ENCODE measurements around the gene LOX. TPM values are rescaled to one million over a fixed set of nuclear protein-coding genes. Genes with fewer than 3 reads are reported as not detected.

The LOX gene
- total RNA-seq, 3 donors from 2014 or later (not counting 1 experiment from before 2014, with no cell fraction given): 0.05 to 0.16 TPM; not detected in 1

GRCh38 chr5:122089096-122090013, 11.3 kb upstream of the LOX start:
- Histone ChIP-seq H3K27ac (ENCODE audit: low read length) (no peak overlapping the region), H3K9me3 (ENCODE audit: control insufficient read depth, insufficient read depth, low read length) (no peaks in the 10 kb centered on the region), H3K4me3 (ENCODE audit: low read length) (no peak overlapping the region), H3K27me3 (ENCODE audit: control insufficient read depth, insufficient read depth, low read length) (no peaks in the 10 kb centered on the region), H3K36me3 (ENCODE audit: control insufficient read depth, insufficient read depth, low read length) (no peaks in the 10 kb centered on the region), H3K4me1 (ENCODE audit: control insufficient read depth, insufficient read depth, low read length) (no peaks in the 10 kb centered on the region)
- 23% methylated on average over 2 of the region's 2 CpGs for WGBS (ENCODE audit: insufficient coverage)
- ATAC-seq: no peak
- H3K27me3 Mint-ChIP-seq (ENCODE audit: low read depth in 2 of 2): no peaks in the 10 kb centered on the region
- H3K4me1 Mint-ChIP-seq: no peaks in the 10 kb centered on the region
- no peak for TF ChIP-seq CTCF (IDR thresholded peaks at IDR 0.05)
- peaks cover 0 to 2% of the 10 kb centered on the region in 2 donors for H3K9me3 Mint-ChIP-seq
- no peak for DNase-seq
- H3K36me3 Mint-ChIP-seq: no peaks in the 10 kb centered on the region
- intact Hi-C loops (cut with micrococcal nuclease): no loop called here
- no peak overlapping the region for H3K27ac Mint-ChIP-seq
- H3K4me3 Mint-ChIP-seq: no peak overlapping the region

- no peak for ATAC-seq
Measured at GRCh38 chr5:122085041-122085440, 7.0 kb upstream of the LOX start.

GRCh38 chr5:122083535-122083934, 5.5 kb upstream of the LOX start:
- Mint-ChIP-seq H3K4me3 (no peak overlapping the region), H3K4me1 (no peaks in the 10 kb centered on the region), H3K27me3 (ENCODE audit: low read depth in 2 of 2) (peaks cover 13 to 19% of the 10 kb centered on the region in 2 donors), H3K36me3 (no peaks in the 10 kb centered on the region), H3K9me3 (peaks cover 0 to 4% of the 10 kb centered on the region in 2 donors), H3K27ac (no peak overlapping the region)
- no peaks in the 10 kb centered on the region for H3K36me3 ChIP-seq (ENCODE audit: control insufficient read depth, insufficient read depth, low read length)
- no peak for ATAC-seq
- WGBS (ENCODE audit: insufficient coverage): 100% methylated on average over 1 of the region's 1 CpG
- peaks cover 4% of the 10 kb centered on the region for H3K27me3 ChIP-seq (ENCODE audit: control insufficient read depth, insufficient read depth, low read length)
- no peak overlapping the region for H3K27ac ChIP-seq (ENCODE audit: low read length)
- H3K4me1 ChIP-seq (ENCODE audit: control insufficient read depth, insufficient read depth, low read length): no peaks in the 10 kb centered on the region
- TF ChIP-seq CTCF (IDR thresholded peaks at IDR 0.05): no peak
- H3K4me3 ChIP-seq (ENCODE audit: low read length): no peak overlapping the region
- intact Hi-C loops (cut with micrococcal nuclease): no loop called here
- DNase-seq: no peak
- no peaks in the 10 kb centered on the region for H3K9me3 ChIP-seq (ENCODE audit: control insufficient read depth, insufficient read depth, low read length)

More at GRCh38 chr5:122085041-122085440, 7.0 kb upstream of the LOX start:
- intact Hi-C loops (cut with micrococcal nuclease): no loop called here
- no peaks in the 10 kb centered on the region for H3K4me1 Mint-ChIP-seq
- no peaks in the 10 kb centered on the region for H3K9me3 ChIP-seq (ENCODE audit: control insufficient read depth, insufficient read depth, low read length)
- H3K36me3 ChIP-seq (ENCODE audit: control insufficient read depth, insufficient read depth, low read length): no peaks in the 10 kb centered on the region
- peaks cover 0 to 6% of the 10 kb centered on the region in 2 donors for H3K27me3 Mint-ChIP-seq (ENCODE audit: low read depth in 2 of 2)
- H3K4me3 Mint-ChIP-seq: no peak overlapping the region
- H3K4me3 ChIP-seq (ENCODE audit: low read length): no peak overlapping the region
- peaks cover 0 to 2% of the 10 kb centered on the region in 2 donors for H3K9me3 Mint-ChIP-seq
- H3K27ac ChIP-seq (ENCODE audit: low read length): no peak overlapping the region
- no peaks in the 10 kb centered on the region for H3K36me3 Mint-ChIP-seq
- no peak overlapping the region for H3K27ac Mint-ChIP-seq
- WGBS (ENCODE audit: insufficient coverage): 100% methylated on average over 1 of the region's 3 CpGs
- no peaks in the 10 kb centered on the region for H3K27me3 ChIP-seq (ENCODE audit: control insufficient read depth, insufficient read depth, low read length)
- H3K4me1 ChIP-seq (ENCODE audit: control insufficient read depth, insufficient read depth, low read length): no peaks in the 10 kb centered on the region
- no peak for DNase-seq
- no peak for TF ChIP-seq CTCF (IDR thresholded peaks at IDR 0.05)

Data from natural killer cell (primary cell).